HG02938 (cell line): ENCODE measurements around the gene RNF145.
"Not testable (repeated sequence)": the region's sequence is repeated elsewhere in the genome, so short reads cannot be mapped to it uniquely, and the experiment has no call there.

Experiments
- ATAC-seq: cut with Tn5 transposase; IDR thresholded peaks from one replicate; pipeline ENCODE4 v1.9.1; 2021; ENCODE audit warnings: mild to moderate bottlenecking, moderate library complexity; ENCODE audit not compliant: unreplicated experiment

RNF145 gene

DNA sequence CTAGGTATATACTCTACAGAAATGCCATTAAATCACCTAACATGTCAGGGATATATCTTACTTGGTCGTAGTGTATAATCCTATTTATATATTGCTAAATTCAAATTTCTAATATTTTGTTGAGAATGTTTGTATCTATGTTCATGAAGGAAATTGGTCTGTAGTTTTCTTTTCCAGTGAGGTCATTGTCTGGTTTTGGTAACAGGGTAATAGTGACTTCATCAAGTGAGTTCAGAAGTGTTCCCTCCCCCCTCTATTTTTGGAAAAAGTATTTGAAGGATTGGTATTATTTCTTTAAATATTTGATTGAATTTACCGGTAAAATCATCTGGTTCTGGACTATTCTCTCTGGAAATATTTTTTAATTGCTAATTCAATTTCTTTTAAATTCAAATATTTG is 86.2 kb downstream of the RNF145 start:
- ATAC-seq: no peak

DNA sequence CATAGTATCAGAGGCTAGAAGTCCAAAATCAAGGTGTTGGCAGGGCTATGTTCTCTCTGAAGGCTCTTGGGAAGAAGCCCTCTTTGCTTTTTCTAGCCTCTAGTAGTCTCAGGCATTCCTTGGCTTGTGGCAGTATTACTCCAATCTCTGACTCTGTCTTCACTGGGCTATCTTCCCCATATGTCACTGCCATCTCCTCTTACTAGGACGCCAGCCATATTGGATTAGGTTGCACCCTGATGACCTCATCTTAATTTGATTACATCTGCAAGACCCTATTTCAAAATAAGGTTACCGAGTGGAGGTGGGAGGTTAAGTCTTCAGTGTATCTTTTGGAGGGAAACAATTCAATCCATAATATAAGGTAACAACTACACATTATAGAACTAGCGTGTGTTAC is 88.3 kb downstream of the RNF145 start:
- no peak for ATAC-seq

DNA sequence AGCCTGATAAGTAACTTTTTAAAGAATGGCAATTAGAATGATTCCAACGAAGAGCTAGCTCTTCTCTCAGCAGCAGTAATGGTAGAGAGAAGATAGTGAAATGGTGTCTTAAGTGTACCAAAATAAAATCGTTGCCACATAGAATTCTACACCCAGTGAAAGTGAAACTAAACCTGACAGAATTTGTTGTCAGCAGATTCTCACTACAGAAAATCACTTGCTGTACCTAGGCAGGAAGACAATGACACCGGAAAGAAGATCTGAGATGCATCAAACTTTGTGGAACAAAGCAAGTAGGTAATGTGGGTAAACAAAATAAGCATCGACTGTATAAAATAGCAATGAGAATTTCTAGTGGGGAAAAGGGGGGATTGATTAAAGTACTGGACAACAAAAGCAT is 88.9 kb downstream of the RNF145 start:
- no peak for ATAC-seq

DNA sequence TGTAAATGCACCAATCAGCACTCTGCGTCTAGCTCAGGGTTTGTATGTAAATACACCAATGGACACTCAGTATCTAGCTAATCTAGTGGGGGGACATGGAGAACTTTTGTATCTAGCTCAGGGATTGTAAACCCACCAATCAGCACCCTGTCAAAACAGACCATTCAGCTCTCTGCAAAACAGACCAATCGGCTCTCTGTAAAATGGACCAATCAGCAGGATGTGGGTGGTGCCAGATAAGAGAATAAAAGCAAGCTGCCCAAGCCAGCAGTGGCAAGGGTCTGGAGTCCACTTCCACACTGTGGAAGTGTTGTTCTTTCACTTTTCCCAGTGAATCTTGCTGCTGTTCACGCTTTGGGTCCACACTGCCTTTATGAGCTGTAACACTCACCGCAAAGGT is 89.5 kb downstream of the RNF145 start:
- not testable (repeated sequence) for ATAC-seq

DNA sequence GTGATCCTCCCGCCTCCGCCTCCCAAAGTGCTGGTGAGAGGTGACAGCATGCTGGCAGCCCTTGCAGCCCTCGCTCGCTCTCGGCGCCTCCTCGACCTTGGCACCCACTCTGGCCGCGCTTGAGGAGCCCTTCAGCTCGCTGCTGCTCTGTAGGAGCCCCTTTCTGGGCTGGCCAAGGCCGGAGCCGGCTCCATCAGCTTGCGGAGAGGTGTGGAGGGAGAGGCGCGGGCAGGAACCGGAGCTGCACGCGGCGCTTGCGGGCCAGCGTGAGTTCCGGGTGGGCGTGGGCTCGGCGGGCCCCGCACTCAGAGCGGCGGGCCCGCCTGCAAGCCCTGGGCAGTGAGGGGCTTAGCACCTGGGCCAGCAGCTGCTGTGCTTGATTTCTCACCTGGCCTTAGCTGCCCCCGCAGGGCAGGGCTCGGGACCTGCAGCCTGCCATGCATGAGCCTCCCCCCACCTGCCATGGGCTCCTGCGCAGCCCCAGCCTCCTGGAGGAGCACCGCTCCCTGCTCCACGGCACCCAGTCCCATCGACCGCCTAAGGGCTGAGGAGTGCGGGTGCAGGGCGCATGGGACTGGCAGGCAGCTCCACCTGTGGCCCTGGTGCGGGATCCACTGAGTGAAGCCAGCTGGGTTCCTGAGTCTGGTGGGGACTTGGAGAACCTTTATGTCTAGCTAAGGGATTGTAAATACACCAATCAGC is 90.2 kb downstream of the RNF145 start:
- ATAC-seq: not testable (repeated sequence)

DNA sequence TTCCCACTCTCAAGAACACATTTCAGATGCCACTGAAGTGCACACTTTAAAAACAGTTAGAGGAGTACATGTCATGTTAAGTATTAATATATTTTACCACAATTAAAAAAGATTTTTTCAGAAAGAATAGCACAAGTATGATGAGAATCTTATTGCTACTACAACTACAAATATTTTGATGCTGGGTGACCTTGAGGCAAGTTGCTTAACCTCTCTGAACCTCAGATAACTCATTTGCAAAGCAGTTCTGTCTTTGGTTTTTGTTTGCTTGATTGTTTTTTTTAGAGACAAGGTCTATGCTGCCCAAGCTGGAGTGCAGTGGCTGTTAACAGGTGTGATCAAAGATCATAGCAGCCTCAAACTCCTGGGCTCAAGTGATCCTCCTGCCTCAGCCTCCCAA is 95.9 kb downstream of the RNF145 start:
- no peak for ATAC-seq

DNA sequence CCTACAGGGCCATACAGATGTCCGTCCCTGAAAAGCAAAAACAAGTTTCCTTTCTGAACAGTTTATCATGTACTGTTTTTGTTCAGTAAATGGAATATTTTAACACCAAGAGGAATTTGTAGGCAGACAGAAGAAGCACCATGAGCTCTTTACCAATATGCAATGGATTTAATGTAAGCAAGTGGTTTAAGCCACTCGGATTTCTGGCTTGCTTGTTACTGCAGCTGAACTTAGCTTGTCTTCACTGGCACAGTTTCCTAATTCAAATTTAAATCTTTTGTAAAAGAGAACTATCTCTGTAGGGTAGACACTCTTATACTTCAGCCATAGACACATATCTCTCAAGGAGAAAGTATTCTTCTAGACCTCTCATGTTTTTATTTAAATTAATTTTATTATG is 96.9 kb downstream of the RNF145 start:
- ATAC-seq: no peak
